BE2C (cell line): ENCODE results near the gene ARHGAP42.
A peak's percentile ranks its signal among the peaks of the same experiment; 100 is the strongest.
"Not testable (repeated sequence)": the region's sequence is repeated elsewhere in the genome, so short reads cannot be mapped to it uniquely, and the experiment has no call there.

Source experiments
- DNase-seq: peaks from one replicate; pipeline ENCODE4 v3.0.0-alpha.2; 2020
- H3K27me3 ChIP-seq: fragments of 250-450 bp; sonication (Bioruptor Pico); 2 replicates; pipeline ENCODE4 v1.5.1; 2020; ENCODE audit warnings: mild to moderate bottlenecking
- H3K36me3 ChIP-seq: fragments of 250-450 bp; sonication (Bioruptor Pico); 2 replicates; pipeline ENCODE4 v1.5.1; 2020; ENCODE audit warnings: mild to moderate bottlenecking
- H3K4me1 ChIP-seq: fragments of 250-450 bp; sonication (Bioruptor Pico); 2 replicates; pipeline ENCODE4 v1.5.1; 2020
- H3K4me3 ChIP-seq: 2 replicates; pipeline ENCODE4 v1.5.1; 2011; ENCODE audit warnings: low read depth, low read length
- H3K9me3 ChIP-seq: fragments of 250-450 bp; sonication (Bioruptor Pico); 2 replicates; pipeline ENCODE4 v1.5.1; 2020
- CTCF ChIP-seq: IDR thresholded peaks from 2 replicates; pipeline ENCODE4 v1.5.1; 2012; ENCODE audit warnings: mild to moderate bottlenecking, low read depth, low read length

Gene ARHGAP42

GRCh38 chr11:100640646-100641045 lies 46.4 kb upstream of the ARHGAP42 start:
- no peaks in the 10 kb centered on the region for H3K27me3 ChIP-seq
- H3K4me3 ChIP-seq, result no peak overlapping the region
- no peak for TF ChIP-seq CTCF
- H3K36me3 ChIP-seq, result no peaks in the 10 kb centered on the region
- H3K9me3 ChIP-seq, result no peaks in the 10 kb centered on the region
- peak; percentile 15 for DNase-seq
- H3K4me1 ChIP-seq, result peaks cover 14% of the 10 kb centered on the region

GRCh38 chr11:100641456-100641855 lies 45.6 kb upstream of the ARHGAP42 start:
- H3K4me1 ChIP-seq, result peaks cover 14% of the 10 kb centered on the region
- H3K4me3 ChIP-seq, result no peak overlapping the region
- TF ChIP-seq CTCF, result no peak
- no peak for DNase-seq
- H3K36me3 ChIP-seq, result no peaks in the 10 kb centered on the region
- H3K9me3 ChIP-seq, result no peaks in the 10 kb centered on the region
- H3K27me3 ChIP-seq, result no peaks in the 10 kb centered on the region

GRCh38 chr11:100646545-100646944 lies 40.5 kb upstream of the ARHGAP42 start:
- no peaks in the 10 kb centered on the region for H3K9me3 ChIP-seq
- no peak overlapping the region for H3K4me3 ChIP-seq
- peaks cover 8% of the 10 kb centered on the region; the same call in 1 of the 2 replicates for H3K4me1 ChIP-seq
- no peak for DNase-seq
- no peaks in the 10 kb centered on the region for H3K36me3 ChIP-seq
- no peak for TF ChIP-seq CTCF
- no peaks in the 10 kb centered on the region for H3K27me3 ChIP-seq

GRCh38 chr11:100647861-100648260 lies 39.2 kb upstream of the ARHGAP42 start:
- H3K27me3 ChIP-seq, result no peaks in the 10 kb centered on the region
- TF ChIP-seq CTCF, result no peak
- H3K4me1 ChIP-seq, result peaks cover 8% of the 10 kb centered on the region; the same call in 1 of the 2 replicates
- DNase-seq, result peak; percentile 24
- no peaks in the 10 kb centered on the region for H3K36me3 ChIP-seq
- H3K9me3 ChIP-seq, result no peaks in the 10 kb centered on the region; the same call in 1 of the 2 replicates
- no peak overlapping the region for H3K4me3 ChIP-seq

- TF ChIP-seq CTCF, result no peak
- Histone ChIP-seq H3K27me3 (no peaks in the 10 kb centered on the region), H3K4me3 (no peak overlapping the region), H3K4me1 (no peaks in the 10 kb centered on the region), H3K9me3 (no peaks in the 10 kb centered on the region), H3K36me3 (no peaks in the 10 kb centered on the region)
- DNase-seq, result no peak
Observed at GRCh38 chr11:100663583-100663982, 23.5 kb upstream of the ARHGAP42 start.

GRCh38 chr11:100663996-100664395 lies 23.1 kb upstream of the ARHGAP42 start:
- H3K4me1 ChIP-seq, result no peaks in the 10 kb centered on the region
- no peaks in the 10 kb centered on the region for H3K36me3 ChIP-seq
- no peaks in the 10 kb centered on the region for H3K9me3 ChIP-seq
- H3K27me3 ChIP-seq, result no peaks in the 10 kb centered on the region
- no peak overlapping the region for H3K4me3 ChIP-seq
- TF ChIP-seq CTCF, result no peak
- no peak for DNase-seq

GRCh38 chr11:100666816-100667215 lies 20.3 kb upstream of the ARHGAP42 start:
- H3K9me3 ChIP-seq, H3K36me3 ChIP-seq, DNase-seq: not testable (repeated sequence)

More at GRCh38 chr11:100666816-100667215, 20.3 kb upstream of the ARHGAP42 start:
- H3K27me3 ChIP-seq, H3K4me1 ChIP-seq, H3K4me3 ChIP-seq: not testable (repeated sequence)
